HepG2 (cell line): ENCODE data around the gene RERE. TPM values are rescaled to one million over a fixed set of nuclear protein-coding genes. Genes with fewer than 3 reads are reported as not detected.
A peak's percentile ranks its signal among the peaks of the same experiment; 100 is the strongest.

ENCODE experiments used
- ARNTL ChIP-seq: sonication (generic); formaldehyde crosslinking; IDR thresholded peaks from 2 replicates; pipeline ENCODE4 v1.4.0; 2020; ENCODE audit warnings: mild to moderate bottlenecking, missing genetic modification reagents
- ERF ChIP-seq: IDR thresholded peaks from 2 replicates; pipeline ENCODE4 v1.6.1; 2018; ENCODE audit warnings: missing biosample characterization, missing genetic modification reagents
- FOXM1 ChIP-seq: sonication (generic); formaldehyde crosslinking; IDR thresholded peaks from 2 replicates; pipeline ENCODE4 v1.5.0; 2020; ENCODE audit warnings: missing genetic modification reagents
- KDM3A ChIP-seq: IDR thresholded peaks from 2 replicates; pipeline ENCODE4 v1.6.1; 2018; ENCODE audit warnings: low read depth, missing compliant biosample characterization
- KDM5A ChIP-seq: fragments of 200-600 bp; sonication (generic); IDR thresholded peaks from 2 replicates; pipeline ENCODE4 v1.7.0; 2018; ENCODE audit warnings: antibody characterized with exemption, mild to moderate bottlenecking, low read length, borderline replicate concordance
- MLLT10 ChIP-seq: sonication (generic); formaldehyde crosslinking; IDR thresholded peaks from 2 replicates; pipeline ENCODE4 v1.4.0; 2020; ENCODE audit warnings: missing genetic modification reagents
- PITX1 ChIP-seq: sonication (generic); formaldehyde crosslinking; IDR thresholded peaks from 2 replicates; pipeline ENCODE4 v1.5.1; 2020; ENCODE audit warnings: mild to moderate bottlenecking, missing genetic modification reagents
- RFX5 ChIP-seq: IDR thresholded peaks from 2 replicates; pipeline ENCODE4 v1.6.1; 2011; ENCODE audit warnings: low read depth, low read length, improper control_type of control experiment
- SCMH1 ChIP-seq: sonication (generic); formaldehyde crosslinking; IDR thresholded peaks from 2 replicates; pipeline ENCODE4 v1.9.0; 2021; ENCODE audit warnings: missing genetic modification reagents, mild to moderate bottlenecking, borderline replicate concordance
- ZNF10 ChIP-seq: sonication (generic); formaldehyde crosslinking; IDR thresholded peaks from 2 replicates; pipeline ENCODE4 v1.4.0; 2020; ENCODE audit warnings: mild to moderate bottlenecking, low read depth, missing genetic modification reagents, borderline replicate concordance
- ZNF337 ChIP-seq: sonication (generic); formaldehyde crosslinking; IDR thresholded peaks from 2 replicates; pipeline ENCODE4 v1.5.1; 2020; ENCODE audit warnings: missing genetic modification reagents, low read depth, mild to moderate bottlenecking, borderline replicate concordance
- ZNF496 ChIP-seq: sonication (generic); formaldehyde crosslinking; IDR thresholded peaks from 2 replicates; pipeline ENCODE4 v1.8.1; 2023; ENCODE audit warnings: mild to moderate bottlenecking, moderate library complexity, missing genetic modification reagents; ENCODE audit not compliant: insufficient replicate concordance
- ZNF646 ChIP-seq: sonication (generic); formaldehyde crosslinking; IDR thresholded peaks from 2 replicates; pipeline ENCODE4 v1.9.0; 2021; ENCODE audit warnings: mild to moderate bottlenecking, missing genetic modification reagents
- ZNF670 ChIP-seq: sonication (generic); formaldehyde crosslinking; IDR thresholded peaks from 2 replicates; pipeline ENCODE4 v1.8.0; 2022; ENCODE audit warnings: mild to moderate bottlenecking, missing genetic modification reagents, borderline replicate concordance
- ZNF839 ChIP-seq: sonication (generic); formaldehyde crosslinking; IDR thresholded peaks from 2 replicates; pipeline ENCODE4 v1.4.0; 2020; ENCODE audit warnings: missing genetic modification reagents, mild to moderate bottlenecking, borderline replicate concordance
- polyA plus RNA-seq, 8 experiments: library from polyadenylated mRNA; depleted of rRNA in 3 of 8; stranded (reverse) in 7 of 8; unstranded in 1 of 8; fragments of >200 nt; fragmentation: Illumina TruSeq in 4 of 8; extraction: Trizol in 4 of 8; gene quantifications; 2 replicates each; pipeline versions ENCODE4 v1.2.1 to v1.2.3, GENCODE V29; 2011 to 2016; ENCODE audit warnings: low read depth in 4 of 8, missing spikeins in 1 of 8, mixed read lengths in 1 of 8; ENCODE audit not compliant: insufficient read depth in 1 of 8
- total RNA-seq, 5 experiments: library from RNA; depleted of rRNA; stranded (reverse); fragments of >200 nt; fragmentation: Illumina TruSeq; extraction: Trizol; gene quantifications; 2 replicates each; pipeline ENCODE4 v1.2.3, GENCODE V29; 2016; ENCODE audit warnings: low read depth in 1 of 5
- TF ChIP-seq, protein P1 (sequence below): IDR thresholded peaks from 2 replicates; pipeline ENCODE4 v1.6.1; 2016
- TF ChIP-seq, protein P2 (sequence below): sonication (generic); formaldehyde crosslinking; IDR thresholded peaks from 2 replicates; pipeline ENCODE4 v1.5.1; 2020; ENCODE audit warnings: mild to moderate bottlenecking, missing genetic modification reagents

Gene RERE
- total and polyA plus RNA-seq, 2 of the 13 experiments (the other 11 are each of a cell fraction or from before 2014, with no cell fraction given), result 18.3 to 21.9 TPM

- no peak for TF ChIP-seq ZNF646 (CRISPR knock-in tag)
- no peak for TF ChIP-seq MLLT10 (CRISPR knock-in tag)
- TF ChIP-seq ZNF10 (CRISPR knock-in tag), result no peak
- TF ChIP-seq, protein P1, sequence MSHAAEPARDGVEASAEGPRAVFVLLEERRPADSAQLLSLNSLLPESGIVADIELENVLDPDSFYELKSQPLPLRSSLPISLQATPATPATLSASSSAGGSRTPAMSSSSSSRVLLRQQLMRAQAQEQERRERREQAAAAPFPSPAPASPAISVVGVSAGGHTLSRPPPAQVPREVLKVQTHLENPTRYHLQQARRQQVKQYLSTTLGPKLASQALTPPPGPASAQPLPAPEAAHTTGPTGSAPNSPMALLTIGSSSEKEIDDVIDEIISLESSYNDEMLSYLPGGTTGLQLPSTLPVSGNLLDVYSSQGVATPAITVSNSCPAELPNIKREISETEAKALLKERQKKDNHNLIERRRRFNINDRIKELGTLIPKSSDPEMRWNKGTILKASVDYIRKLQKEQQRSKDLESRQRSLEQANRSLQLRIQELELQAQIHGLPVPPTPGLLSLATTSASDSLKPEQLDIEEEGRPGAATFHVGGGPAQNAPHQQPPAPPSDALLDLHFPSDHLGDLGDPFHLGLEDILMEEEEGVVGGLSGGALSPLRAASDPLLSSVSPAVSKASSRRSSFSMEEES (CRISPR knock-in tag), result 0 out of 2 replicates have a peak, but pooled peaks have one; percentile 35
- TF ChIP-seq KDM3A (CRISPR knock-in tag), result peak; percentile 60; the same call in 1 of the 2 replicates
- TF ChIP-seq SCMH1 (CRISPR knock-in tag), result no peak
- no peak for TF ChIP-seq ARNTL (CRISPR knock-in tag)
- TF ChIP-seq ZNF839, result no peak
- TF ChIP-seq PITX1 (CRISPR knock-in tag), result peak; percentile 21; the same call in 1 of the 2 replicates
- no peak for TF ChIP-seq ZNF670 (CRISPR knock-in tag)
- TF ChIP-seq RFX5, result peak; percentile 8; the same call in 1 of the 2 replicates
- peak; percentile 72 for TF ChIP-seq ERF (CRISPR knock-in tag)
- no peak for TF ChIP-seq FOXM1 (CRISPR knock-in tag)
- TF ChIP-seq, protein P2, sequence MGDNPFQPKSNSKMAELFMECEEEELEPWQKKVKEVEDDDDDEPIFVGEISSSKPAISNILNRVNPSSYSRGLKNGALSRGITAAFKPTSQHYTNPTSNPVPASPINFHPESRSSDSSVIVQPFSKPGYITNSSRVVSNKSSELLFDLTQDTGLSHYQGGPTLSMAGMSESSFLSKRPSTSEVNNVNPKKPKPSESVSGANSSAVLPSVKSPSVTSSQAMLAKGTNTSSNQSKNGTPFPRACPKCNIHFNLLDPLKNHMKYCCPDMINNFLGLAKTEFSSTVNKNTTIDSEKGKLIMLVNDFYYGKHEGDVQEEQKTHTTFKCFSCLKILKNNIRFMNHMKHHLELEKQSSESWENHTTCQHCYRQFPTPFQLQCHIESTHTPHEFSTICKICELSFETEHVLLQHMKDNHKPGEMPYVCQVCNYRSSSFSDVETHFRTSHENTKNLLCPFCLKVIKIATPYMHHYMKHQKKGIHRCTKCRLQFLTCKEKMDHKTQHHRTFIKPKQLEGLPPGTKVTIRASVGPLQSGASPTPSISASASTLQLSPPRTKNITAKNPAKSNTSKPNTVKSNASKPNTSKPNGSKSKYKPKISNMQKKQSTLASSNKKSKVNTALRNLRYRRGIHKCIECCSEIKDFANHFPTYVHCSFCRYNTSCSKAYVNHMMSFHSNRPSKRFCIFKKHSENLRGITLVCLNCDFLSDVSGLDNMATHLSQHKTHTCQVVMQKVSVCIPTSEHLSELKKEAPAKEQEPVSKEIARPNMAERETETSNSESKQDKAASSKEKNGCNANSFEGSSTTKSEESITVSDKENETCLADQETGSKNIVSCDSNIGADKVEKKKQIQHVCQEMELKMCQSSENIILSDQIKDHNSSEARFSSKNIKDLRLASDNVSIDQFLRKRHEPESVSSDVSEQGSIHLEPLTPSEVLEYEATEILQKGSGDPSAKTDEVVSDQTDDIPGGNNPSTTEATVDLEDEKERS, result peak; percentile 29; the same call in 1 of the 2 replicates
- TF ChIP-seq ZNF496 (CRISPR knock-in tag), result no peak
- no peak; the same call in 1 of the 2 replicates for TF ChIP-seq KDM5A
- TF ChIP-seq ZNF337 (CRISPR knock-in tag), result no peak
Observed at GRCh38 chr1:8314346-8315280, 502.8 kb downstream of the RERE start (continued).
